ENCODE data around the gene TKT.

DNA sequence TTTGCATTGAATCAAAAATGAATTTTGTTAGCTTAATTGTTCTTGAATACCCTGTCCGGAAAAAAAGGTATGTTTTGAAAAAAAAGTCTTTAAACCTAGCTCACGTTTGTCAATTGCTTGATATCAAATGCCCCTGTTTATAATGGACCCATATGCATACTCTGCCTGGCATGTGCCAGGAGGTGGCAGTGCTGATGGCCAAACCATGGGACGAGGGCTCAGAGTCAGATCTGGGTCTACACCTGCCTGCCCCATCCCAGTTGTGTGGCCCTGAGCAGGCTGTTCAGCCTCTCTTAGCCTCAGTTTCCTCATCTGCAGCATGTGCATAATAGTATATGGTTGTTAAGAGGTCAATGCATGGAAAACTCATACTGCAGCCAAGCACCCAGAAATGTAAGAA is 56.0 kb downstream of the TKT start:
- no peak for TF ChIP-seq POLR2A (IDR thresholded peaks at IDR 0.05)
- TF ChIP-seq, protein P1, sequence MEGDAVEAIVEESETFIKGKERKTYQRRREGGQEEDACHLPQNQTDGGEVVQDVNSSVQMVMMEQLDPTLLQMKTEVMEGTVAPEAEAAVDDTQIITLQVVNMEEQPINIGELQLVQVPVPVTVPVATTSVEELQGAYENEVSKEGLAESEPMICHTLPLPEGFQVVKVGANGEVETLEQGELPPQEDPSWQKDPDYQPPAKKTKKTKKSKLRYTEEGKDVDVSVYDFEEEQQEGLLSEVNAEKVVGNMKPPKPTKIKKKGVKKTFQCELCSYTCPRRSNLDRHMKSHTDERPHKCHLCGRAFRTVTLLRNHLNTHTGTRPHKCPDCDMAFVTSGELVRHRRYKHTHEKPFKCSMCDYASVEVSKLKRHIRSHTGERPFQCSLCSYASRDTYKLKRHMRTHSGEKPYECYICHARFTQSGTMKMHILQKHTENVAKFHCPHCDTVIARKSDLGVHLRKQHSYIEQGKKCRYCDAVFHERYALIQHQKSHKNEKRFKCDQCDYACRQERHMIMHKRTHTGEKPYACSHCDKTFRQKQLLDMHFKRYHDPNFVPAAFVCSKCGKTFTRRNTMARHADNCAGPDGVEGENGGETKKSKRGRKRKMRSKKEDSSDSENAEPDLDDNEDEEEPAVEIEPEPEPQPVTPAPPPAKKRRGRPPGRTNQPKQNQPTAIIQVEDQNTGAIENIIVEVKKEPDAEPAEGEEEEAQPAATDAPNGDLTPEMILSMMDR (IDR thresholded peaks at IDR 0.05 in 4 of 5, conservative IDR thresholded peaks at IDR 0.05 in 1 of 5) = no peak
